ENCODE results near the gene CYGB.

Gene CYGB

GRCh38 chr17:76537578-76538280 lies at the start of gene CYGB:
TSS of gene CYGB (minus strand) at chr17:76537709. CDS start at chr17:76537542, 167 bp downstream.
- TF ChIP-seq CTCF (IDR thresholded peaks at IDR 0.05; ENCODE audit: control insufficient read depth, insufficient read depth, low read depth, low read length, missing control alignments), result no peak
- no peak for DNase-seq (ENCODE audit: low read depth)
- H3K4me3 ChIP-seq (ENCODE audit: control insufficient read depth, low read depth, low read length), result peak within 1 kb of the TSS; percentile 30

GRCh38 chr17:76586741-76587487 lies 49.4 kb upstream of the CYGB start:
- no peak for DNase-seq (ENCODE audit: low read depth)
- H3K4me3 ChIP-seq (ENCODE audit: control insufficient read depth, low read depth, low read length), result no peak overlapping the region
- no peak for TF ChIP-seq CTCF (IDR thresholded peaks at IDR 0.05; ENCODE audit: control insufficient read depth, insufficient read depth, low read depth, low read length, missing control alignments)

GRCh38 chr17:76585649-76586593 lies 48.4 kb upstream of the CYGB start, which contains the start of gene ST6GALNAC2:
TSS of gene ST6GALNAC2 (minus strand) at chr17:76585860. CDS start at chr17:76585808, 52 bp downstream.
- peak; percentile 29 for TF ChIP-seq CTCF (IDR thresholded peaks at IDR 0.05; ENCODE audit: control insufficient read depth, insufficient read depth, low read depth, low read length, missing control alignments)
- no peak for DNase-seq (ENCODE audit: low read depth)
- peak within 1 kb of the TSS; percentile 49 for H3K4me3 ChIP-seq (ENCODE audit: control insufficient read depth, low read depth, low read length)

GRCh38 chr17:76585033-76585648 lies 47.6 kb upstream of the CYGB start:
- DNase-seq (ENCODE audit: low read depth), result no peak
- TF ChIP-seq CTCF (IDR thresholded peaks at IDR 0.05; ENCODE audit: control insufficient read depth, insufficient read depth, low read depth, low read length, missing control alignments), result no peak
- H3K4me3 ChIP-seq (ENCODE audit: control insufficient read depth, low read depth, low read length), result peak overlapping the region; percentile 49

- peak overlapping the region; percentile 49 for H3K4me3 ChIP-seq (ENCODE audit: control insufficient read depth, low read depth, low read length)
- TF ChIP-seq CTCF (IDR thresholded peaks at IDR 0.05; ENCODE audit: control insufficient read depth, insufficient read depth, low read depth, low read length, missing control alignments), result no peak
These were observed 47.0 kb upstream of the CYGB start for GRCh38 chr17:76584427-76585032.

More at GRCh38 chr17:76584427-76585032, 47.0 kb upstream of the CYGB start:
- DNase-seq (ENCODE audit: low read depth), result no peak
